ENCODE data around the gene GDF11.
"Not testable (repeated sequence)": the region's sequence is repeated elsewhere in the genome, so short reads cannot be mapped to it uniquely, and the experiment has no call there.

Gene GDF11

GRCh38 chr12:55745361-55746173 is 2.6 kb downstream of the GDF11 start:
- H3K36me3 ChIP-seq (ENCODE audit: insufficient read depth, insufficient read length, low read length) = peaks cover 26% of the 10 kb centered on the region
- peak overlapping the region; percentile 98 for H3K9ac ChIP-seq (ENCODE audit: insufficient read length, low read depth)
- peaks cover 3% of the 10 kb centered on the region for H3K27me3 ChIP-seq (ENCODE audit: insufficient read depth, insufficient read length)
- DNase-seq (ENCODE audit: low read depth, low spot score) = peak; percentile 96
- no peaks in the 10 kb centered on the region for H3K9me3 ChIP-seq (ENCODE audit: insufficient read depth, low read length)
- H3K4me1 ChIP-seq (ENCODE audit: insufficient read depth, insufficient read length) = peaks cover 12% of the 10 kb centered on the region
- TF ChIP-seq YY1 (IDR thresholded peaks at IDR 0.05; ENCODE audit: insufficient read depth, insufficient read length) (no peak), SUZ12 (IDR thresholded peaks at IDR 0.05; ENCODE audit: extremely low read depth, insufficient read depth, insufficient read length) (no peak), ZNF274 (IDR thresholded peaks at IDR 0.05; ENCODE audit: low read depth, low read length) (no peak)
- peak overlapping the region; percentile 98 for H3K4me3 ChIP-seq (ENCODE audit: insufficient read length, low read depth)

- Histone ChIP-seq H3K27me3 (ENCODE audit: insufficient read depth, insufficient read length) (peaks cover 3% of the 10 kb centered on the region), H3K4me1 (ENCODE audit: insufficient read depth, insufficient read length) (peaks cover 12% of the 10 kb centered on the region), H3K36me3 (ENCODE audit: insufficient read depth, insufficient read length, low read length) (peaks cover 34% of the 10 kb centered on the region), H3K9me3 (ENCODE audit: insufficient read depth, low read length) (no peaks in the 10 kb centered on the region), H3K4me3 (ENCODE audit: insufficient read length, low read depth) (peak overlapping the region; percentile 35), H3K9ac (ENCODE audit: insufficient read length, low read depth) (peak overlapping the region; percentile 79)
- TF ChIP-seq ZNF274 (IDR thresholded peaks at IDR 0.05; ENCODE audit: low read depth, low read length) = no peak
- no peak for TF ChIP-seq SUZ12 (IDR thresholded peaks at IDR 0.05; ENCODE audit: extremely low read depth, insufficient read depth, insufficient read length)
- TF ChIP-seq YY1 (IDR thresholded peaks at IDR 0.05; ENCODE audit: insufficient read depth, insufficient read length) = no peak
- no peak for DNase-seq (ENCODE audit: low read depth, low spot score)
Measured at GRCh38 chr12:55746174-55746912, 3.4 kb downstream of the GDF11 start.

GRCh38 chr12:55746913-55747231 is 4.0 kb downstream of the GDF11 start:
- peaks cover 12% of the 10 kb centered on the region for H3K4me1 ChIP-seq (ENCODE audit: insufficient read depth, insufficient read length)

GRCh38 chr12:55748230-55748993 is 5.5 kb downstream of the GDF11 start:
- no peak overlapping the region for H3K9ac ChIP-seq (ENCODE audit: insufficient read length, low read depth)
- no peaks in the 10 kb centered on the region for H3K9me3 ChIP-seq (ENCODE audit: insufficient read depth, low read length)
- peaks cover 54% of the 10 kb centered on the region for H3K36me3 ChIP-seq (ENCODE audit: insufficient read depth, insufficient read length, low read length)
- TF ChIP-seq ZNF274 (IDR thresholded peaks at IDR 0.05; ENCODE audit: low read depth, low read length) (no peak), SUZ12 (IDR thresholded peaks at IDR 0.05; ENCODE audit: extremely low read depth, insufficient read depth, insufficient read length) (no peak), YY1 (IDR thresholded peaks at IDR 0.05; ENCODE audit: insufficient read depth, insufficient read length) (no peak)
- H3K4me3 ChIP-seq (ENCODE audit: insufficient read length, low read depth) = no peak overlapping the region
- peaks cover 10% of the 10 kb centered on the region for H3K4me1 ChIP-seq (ENCODE audit: insufficient read depth, insufficient read length)
- no peak for DNase-seq (ENCODE audit: low read depth, low spot score)
- no peaks in the 10 kb centered on the region for H3K27me3 ChIP-seq (ENCODE audit: insufficient read depth, insufficient read length)

More at GRCh38 chr12:55746913-55747231, 4.0 kb downstream of the GDF11 start:
- Histone ChIP-seq H3K9ac (ENCODE audit: insufficient read length, low read depth) (no peak overlapping the region), H3K4me3 (ENCODE audit: insufficient read length, low read depth) (no peak overlapping the region), H3K9me3 (ENCODE audit: insufficient read depth, low read length) (no peaks in the 10 kb centered on the region), H3K36me3 (ENCODE audit: insufficient read depth, insufficient read length, low read length) (peaks cover 39% of the 10 kb centered on the region), H3K27me3 (ENCODE audit: insufficient read depth, insufficient read length) (peaks cover 2% of the 10 kb centered on the region)
- DNase-seq (ENCODE audit: low read depth, low spot score) = no peak
- no peak for TF ChIP-seq YY1 (IDR thresholded peaks at IDR 0.05; ENCODE audit: insufficient read depth, insufficient read length)
- no peak for TF ChIP-seq ZNF274 (IDR thresholded peaks at IDR 0.05; ENCODE audit: low read depth, low read length)
- TF ChIP-seq SUZ12 (IDR thresholded peaks at IDR 0.05; ENCODE audit: extremely low read depth, insufficient read depth, insufficient read length) = no peak

GRCh38 chr12:55755246-55755645 is 12.3 kb downstream of the GDF11 start:
- Histone ChIP-seq H3K9ac (ENCODE audit: insufficient read length, low read depth) (no peak overlapping the region), H3K4me1 (ENCODE audit: insufficient read depth, insufficient read length) (no peaks in the 10 kb centered on the region), H3K27me3 (ENCODE audit: insufficient read depth, insufficient read length) (no peaks in the 10 kb centered on the region), H3K9me3 (ENCODE audit: insufficient read depth, low read length) (no peaks in the 10 kb centered on the region), H3K4me3 (ENCODE audit: insufficient read length, low read depth) (no peak overlapping the region), H3K36me3 (ENCODE audit: insufficient read depth, insufficient read length, low read length) (peaks cover 91% of the 10 kb centered on the region)
- no peak for TF ChIP-seq ZNF274 (IDR thresholded peaks at IDR 0.05; ENCODE audit: low read depth, low read length)
- TF ChIP-seq YY1 (IDR thresholded peaks at IDR 0.05; ENCODE audit: insufficient read depth, insufficient read length) = no peak
- no peak for DNase-seq (ENCODE audit: low read depth, low spot score)

- H3K9ac ChIP-seq (ENCODE audit: insufficient read length, low read depth) = no peak overlapping the region
- H3K9me3 ChIP-seq (ENCODE audit: insufficient read depth, low read length) = no peaks in the 10 kb centered on the region
- no peak overlapping the region for H3K4me3 ChIP-seq (ENCODE audit: insufficient read length, low read depth)
- DNase-seq (ENCODE audit: low read depth, low spot score) = no peak
- no peak for TF ChIP-seq YY1 (IDR thresholded peaks at IDR 0.05; ENCODE audit: insufficient read depth, insufficient read length)
- H3K4me1 ChIP-seq (ENCODE audit: insufficient read depth, insufficient read length) = no peaks in the 10 kb centered on the region
- H3K36me3 ChIP-seq (ENCODE audit: insufficient read depth, insufficient read length, low read length) = peaks cover 83% of the 10 kb centered on the region
- H3K27me3 ChIP-seq (ENCODE audit: insufficient read depth, insufficient read length) = no peaks in the 10 kb centered on the region
Measured at GRCh38 chr12:55757701-55758100, 14.8 kb downstream of the GDF11 start.

DNA sequence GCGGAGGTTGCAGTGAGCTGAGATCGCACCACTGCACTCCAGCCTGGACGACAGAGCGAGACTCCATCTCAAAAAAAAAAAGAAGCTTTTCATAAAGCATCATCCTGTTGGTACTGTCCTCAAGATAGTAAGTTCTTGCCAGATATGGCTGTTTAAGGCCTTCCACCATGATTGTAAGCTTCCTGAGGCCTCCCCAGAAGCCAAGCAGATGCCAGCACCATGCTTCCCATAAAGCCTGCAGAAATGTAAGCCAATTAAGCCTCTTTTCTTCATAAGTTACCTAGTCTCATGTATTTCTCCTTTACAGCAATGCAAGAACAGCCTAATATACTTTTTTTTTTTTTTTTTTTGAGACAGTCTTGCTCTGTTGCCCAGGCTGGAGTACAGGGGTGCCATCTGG is 15.7 kb downstream of the GDF11 start:
- peaks cover 82% of the 10 kb centered on the region for H3K36me3 ChIP-seq (ENCODE audit: insufficient read depth, insufficient read length, low read length)
- not testable (repeated sequence) for H3K4me1 ChIP-seq (ENCODE audit: insufficient read depth, insufficient read length); H3K27me3 ChIP-seq (ENCODE audit: insufficient read depth, insufficient read length); H3K9ac ChIP-seq (ENCODE audit: insufficient read length, low read depth); H3K9me3 ChIP-seq (ENCODE audit: insufficient read depth, low read length); DNase-seq (ENCODE audit: low read depth, low spot score); H3K4me3 ChIP-seq (ENCODE audit: insufficient read length, low read depth)
